DMS114 treated with DMSO at 0.1 percent for 48 hours (cell line): ENCODE results near the gene MEF2D.

Source experiments
- DNase-seq: peaks from one replicate; lab custom pipeline; 2025; ENCODE audit not compliant: unreplicated experiment; lab: John Stamatoyannopoulos, UW

Gene MEF2D

DNA sequence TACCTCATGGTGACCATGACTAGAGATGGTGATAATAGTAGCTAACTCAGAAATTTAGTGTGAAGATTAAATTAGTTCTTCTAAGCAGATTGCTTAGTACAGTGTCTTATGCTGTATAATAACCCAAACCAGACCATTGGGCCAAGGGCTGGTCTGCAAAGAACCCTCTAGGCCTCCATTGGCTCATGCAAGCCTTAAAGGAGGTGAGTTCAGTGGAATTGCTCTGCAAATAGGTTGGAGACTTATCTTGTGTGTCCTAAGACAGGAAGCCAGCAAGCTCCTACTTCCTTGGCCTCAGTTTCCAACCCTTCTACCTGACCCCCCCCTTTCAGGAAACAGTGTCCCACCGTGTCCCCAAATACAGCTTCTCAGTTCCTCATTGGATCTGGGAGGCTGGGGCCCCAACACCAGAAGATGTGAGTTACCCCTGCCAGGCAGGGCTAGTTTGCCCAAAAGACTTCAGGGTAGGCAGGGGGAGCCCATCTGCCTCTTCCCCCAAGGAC is 1.9 kb upstream of the MEF2D start:
- no peak for DNase-seq

DNA sequence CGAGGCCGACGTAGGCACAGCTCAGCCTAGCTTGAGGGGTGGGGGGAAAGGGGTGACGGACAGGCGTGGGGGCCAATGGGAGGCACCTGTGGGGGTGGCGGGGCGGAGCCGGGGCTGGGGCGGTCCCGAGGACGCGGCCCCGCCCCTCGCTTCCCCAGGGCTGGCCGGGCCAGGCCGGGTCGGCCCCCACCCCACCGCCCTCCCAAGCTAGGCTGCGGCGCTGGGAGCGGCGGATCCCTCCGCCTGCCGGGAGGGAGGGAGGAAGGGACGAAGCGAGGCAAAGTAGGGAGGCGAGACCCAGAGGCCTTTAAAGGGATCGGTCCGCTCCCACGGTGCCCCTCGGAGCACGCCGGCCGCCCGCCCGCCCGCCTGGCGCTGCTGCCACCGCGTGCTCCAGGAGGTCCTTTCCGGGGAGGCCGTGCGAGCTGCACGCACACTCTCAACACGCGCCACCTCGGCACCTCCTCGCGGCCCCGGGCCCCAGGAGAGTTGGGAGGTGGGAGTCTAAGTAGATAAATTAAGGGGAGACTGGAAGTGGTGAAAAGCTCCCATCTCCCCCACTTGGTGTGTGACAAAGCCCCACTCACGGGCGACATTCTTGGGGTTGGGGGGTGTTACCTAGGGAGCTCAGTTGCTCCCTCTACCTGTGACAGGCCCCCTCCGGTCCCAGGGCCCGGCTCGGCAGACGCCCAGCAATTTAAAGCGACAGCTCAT is 375 bp upstream of the MEF2D start:
- DNase-seq, result peak; percentile 97

DNA sequence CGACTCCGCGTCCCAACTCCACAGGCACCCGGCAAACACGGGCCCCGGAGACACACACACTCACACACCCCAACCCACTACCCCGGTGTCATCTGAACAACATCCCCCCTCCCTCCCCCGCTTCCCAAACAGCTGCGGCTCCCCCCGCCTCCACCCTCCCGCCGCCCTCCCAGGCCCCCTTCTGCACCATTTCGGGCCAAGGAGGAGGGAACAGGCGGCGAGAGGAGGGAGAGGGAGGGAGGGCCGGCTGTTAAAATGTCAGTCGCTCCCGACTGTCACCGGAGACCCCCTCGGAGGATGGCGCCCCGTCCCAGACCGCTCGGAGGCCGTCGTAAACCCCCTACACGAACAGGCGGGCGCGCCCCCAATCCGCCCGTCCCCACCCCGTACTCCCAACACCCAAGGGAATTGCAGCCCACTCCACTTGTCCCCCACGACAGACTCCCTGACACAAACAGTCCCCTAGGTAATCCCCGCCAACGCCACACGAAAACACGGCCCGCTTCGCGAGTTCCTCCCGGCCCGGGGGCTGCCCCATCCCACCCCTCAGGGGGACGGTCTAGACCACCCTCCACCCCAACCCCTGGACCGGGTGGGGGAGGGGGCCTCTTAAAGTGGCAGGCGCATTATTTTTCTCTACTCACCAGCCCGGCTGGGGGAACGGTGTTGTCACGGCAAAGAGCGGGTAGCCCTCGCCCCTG is 583 bp downstream of the MEF2D start:
- DNase-seq, result no peak

DNA sequence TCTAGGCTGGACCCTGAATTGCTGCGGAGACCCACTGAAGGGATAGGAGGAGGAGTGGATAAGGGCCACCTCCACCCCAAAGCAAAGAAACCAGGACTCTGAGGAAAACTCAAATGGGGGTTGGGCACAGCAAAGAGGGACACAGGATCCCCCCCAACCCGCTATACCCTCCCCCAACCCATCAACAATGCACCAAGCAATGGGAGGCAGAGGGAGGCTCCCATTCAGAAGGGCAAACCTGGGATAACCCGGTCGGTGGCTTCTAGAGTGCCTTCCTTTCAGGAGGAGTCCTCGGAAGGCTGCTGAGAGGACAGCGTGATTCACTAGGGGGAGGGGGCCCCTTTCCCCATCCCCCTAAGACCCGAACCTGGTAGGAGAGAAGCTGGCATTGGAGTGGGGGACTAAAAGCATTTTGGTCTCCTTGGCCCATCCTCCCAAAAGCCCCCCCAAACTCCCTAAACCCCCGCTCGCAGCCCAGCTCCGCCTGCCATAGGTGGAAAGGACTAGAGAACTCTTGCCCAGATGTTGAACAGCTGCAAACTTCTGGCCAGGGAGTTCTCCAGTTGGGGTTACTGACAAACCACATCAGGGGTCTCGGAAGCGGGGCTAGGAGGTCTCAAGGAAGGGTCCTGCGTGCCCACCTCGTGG is 1.3 kb downstream of the MEF2D start:
- no peak for DNase-seq

DNA sequence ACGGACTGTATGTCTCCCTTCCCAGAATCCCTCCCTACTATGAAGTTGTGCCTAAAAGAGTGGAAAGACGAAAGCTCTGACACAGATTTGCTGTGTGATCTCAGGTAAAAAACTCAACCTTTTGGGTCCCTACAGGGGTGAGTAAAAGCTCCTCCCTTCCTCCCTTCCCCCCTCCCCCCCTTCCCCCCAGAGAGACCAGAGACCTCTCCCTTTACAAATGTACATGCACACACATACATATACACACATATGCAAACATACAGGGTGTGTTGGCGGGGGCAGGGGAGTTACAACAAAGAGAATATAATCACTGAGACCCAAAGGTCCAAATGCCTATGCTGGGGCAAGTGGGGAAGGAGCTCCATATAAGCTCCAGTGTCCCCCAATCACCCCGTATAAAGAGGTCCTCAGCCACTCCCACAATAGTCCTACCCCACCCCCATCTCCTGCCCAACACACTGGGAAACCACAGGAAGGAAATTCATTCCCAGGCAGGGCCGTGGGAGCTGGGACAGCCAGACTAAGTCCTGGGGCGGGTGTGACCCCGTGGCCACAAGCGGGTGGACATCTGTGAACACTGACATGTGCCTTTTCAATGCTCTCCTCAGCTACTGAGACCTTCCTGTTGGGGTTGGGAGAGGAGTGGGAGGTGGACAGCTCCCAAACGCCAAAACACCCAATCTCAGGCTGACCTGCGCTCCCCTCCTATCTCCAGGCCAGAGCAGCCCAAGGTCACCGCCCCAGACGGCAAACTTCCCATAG is 2.0 kb downstream of the MEF2D start:
- no peak for DNase-seq

DNA sequence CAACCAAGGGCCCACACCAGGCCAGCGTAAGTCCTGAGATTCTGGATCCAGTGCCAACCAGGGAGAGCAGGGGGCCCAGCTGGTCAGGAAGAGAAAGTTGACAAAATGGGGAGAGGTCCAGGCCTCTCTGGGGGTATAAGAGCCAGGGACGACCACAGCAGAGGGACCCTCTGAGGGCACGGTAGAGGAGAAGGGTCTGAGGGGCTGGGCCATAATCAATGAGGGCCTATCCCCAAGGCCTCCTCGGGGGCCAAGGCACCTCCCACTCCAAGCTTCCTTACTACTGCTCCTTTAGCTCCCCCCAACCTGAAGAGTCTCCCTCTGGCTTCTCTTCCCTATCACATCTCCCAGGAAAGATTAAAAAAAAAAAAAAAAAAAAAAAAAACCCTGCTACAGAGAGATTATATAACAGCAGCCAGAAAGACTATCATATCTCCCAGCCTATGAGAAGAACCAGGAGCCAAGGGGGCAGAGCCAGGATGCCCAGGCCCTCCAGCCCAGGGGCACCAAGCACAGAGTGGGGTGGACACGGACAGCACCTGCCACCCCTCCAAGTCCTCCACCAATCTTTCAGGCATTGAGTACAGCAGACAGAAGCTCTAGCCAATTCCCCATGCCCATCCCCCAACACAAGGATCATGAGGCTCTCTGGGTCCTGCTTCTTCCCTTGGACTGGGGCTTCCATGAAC is 2.7 kb downstream of the MEF2D start:
- no peak for DNase-seq

DNA sequence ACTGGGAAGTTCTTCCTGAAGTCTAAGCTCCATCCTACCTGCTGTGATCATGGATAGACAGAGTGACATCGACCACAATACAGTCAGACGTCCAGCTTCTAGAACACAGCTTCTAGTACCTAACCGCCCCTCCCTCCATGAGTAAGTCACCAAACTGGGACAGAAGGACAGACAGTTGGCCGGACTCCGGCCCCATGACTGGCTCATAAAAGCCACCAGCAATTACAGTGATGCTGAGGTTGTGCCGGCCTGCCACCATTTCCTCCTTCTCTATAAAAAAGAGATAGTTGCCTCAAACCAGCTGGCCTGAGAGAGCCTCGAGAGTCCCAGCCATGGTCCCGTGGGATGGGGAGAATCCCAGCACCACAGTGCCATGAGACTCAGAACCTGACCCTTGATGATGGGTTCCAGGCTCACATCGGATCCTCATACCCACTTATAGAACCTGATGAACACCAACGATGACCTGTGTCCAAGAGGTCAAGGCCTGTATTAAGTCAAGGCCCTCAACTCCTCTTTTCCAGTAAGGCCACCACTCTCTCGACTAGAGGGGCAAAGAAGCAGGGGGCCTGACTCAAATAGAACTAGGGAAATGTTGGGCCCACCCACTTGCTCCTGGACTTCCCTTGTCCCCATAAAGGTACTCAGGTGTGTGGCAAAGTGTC is 3.4 kb downstream of the MEF2D start:
- no peak for DNase-seq

DNA sequence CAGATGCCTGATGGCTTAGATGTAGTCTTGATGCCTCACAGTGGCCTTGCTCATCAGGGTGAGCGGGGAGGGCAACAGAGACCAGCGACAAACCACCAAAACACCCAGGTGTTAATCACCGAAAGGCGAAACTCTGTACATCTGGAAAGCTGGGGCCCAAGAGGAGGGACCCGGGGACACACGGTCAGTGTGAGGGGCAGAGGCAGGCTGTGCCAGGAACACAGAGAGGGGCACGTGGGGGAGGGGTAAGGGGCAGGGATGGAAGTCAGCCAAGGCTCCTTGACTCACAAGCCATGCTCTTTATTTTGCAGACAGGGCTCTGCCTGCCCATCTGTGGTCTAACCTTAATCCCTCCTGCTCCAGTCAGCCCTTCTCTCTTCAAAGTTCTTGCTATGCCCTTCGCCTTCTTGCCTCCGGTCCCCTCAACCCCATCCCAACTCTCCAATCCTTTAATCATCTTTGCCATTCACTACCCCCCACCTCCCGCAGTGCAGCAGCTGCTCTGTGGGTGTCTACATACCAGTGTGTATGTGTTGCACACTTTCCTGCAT is 4.3 kb downstream of the MEF2D start:
- DNase-seq, result no peak

DNA sequence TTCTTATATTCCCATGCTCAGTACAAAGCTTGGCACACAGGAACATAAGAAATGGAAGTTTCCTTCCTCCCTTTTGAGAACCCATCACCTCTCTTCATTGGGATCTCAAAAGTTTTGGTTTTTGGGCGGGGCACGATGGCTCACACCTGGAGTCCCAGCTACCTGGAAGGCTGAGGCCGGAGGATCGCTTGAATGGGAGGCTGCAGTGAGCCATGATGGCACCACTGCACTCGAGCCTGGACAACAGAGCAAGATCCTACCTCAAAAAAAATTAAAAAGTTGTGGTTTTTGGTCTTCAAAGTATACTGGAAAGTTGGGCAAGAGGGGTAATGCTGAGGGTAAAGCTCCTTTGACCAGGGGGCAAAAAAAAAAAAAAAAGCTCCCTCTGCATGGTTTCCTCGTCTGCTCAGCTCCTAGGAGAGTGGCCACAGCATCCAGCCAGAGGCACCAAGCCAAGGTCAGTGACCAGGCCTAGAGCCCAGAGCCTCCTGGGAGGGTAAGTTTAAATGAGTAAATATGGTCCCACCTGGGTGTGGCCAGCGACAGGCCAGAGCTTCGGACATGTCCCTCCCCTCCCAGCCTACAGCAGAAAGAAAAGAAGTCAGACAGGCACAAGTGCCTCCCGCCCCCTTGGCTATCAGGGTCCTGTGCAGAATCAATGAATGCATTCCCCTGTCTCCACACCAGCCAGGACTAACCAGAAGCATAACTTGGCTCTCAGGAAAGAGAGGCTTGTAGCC is 5.0 kb downstream of the MEF2D start:
- no peak for DNase-seq

DNA sequence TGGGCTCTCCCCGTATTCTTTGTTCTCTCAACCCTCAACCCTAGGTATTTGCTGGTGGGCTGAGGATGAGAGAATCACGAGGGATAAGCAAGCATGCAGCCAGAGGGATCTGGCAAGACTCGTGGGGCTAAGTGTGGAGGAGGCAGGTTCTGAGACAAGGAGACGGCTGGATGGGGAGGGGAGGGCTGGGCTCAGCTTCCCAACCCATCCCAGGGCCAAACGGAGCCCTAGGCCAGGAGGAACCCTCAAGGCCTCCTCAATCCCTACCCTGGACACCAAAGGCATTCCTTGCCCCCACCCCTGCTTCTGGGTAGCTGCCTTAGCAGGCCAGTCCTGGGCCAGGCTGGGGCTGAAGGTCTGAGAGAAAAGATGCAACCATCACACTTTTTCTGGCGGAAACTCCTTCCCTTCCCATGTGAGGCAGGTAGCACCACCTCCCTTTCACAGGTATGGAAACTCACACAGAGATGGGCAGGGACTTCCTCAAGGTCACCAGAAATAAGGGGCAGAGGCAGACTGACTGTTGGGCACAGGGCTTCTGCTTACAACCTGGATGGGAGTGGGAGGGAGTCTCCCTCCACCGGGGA is 6.2 kb downstream of the MEF2D start:
- no peak for DNase-seq

DNA sequence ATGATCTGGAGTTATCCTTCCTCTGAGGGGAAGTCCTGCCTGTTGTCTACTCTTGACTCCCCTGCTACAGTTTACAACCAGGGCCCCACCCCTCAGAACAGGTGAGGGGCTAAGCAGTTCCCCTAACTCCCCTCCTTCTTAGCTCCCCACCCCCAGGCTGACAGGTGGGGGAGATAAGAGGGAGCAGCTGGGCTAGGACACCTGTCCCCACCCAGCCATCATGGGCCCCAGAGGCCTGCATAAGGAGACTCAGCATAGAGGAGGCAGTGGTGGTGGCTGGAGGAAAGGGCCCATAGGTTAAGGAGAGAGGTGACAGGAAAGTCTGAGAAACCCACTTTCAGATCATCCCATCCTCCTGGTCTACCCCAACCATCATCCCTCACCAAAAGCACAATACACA is 6.8 kb downstream of the MEF2D start:
- no peak for DNase-seq

DNA sequence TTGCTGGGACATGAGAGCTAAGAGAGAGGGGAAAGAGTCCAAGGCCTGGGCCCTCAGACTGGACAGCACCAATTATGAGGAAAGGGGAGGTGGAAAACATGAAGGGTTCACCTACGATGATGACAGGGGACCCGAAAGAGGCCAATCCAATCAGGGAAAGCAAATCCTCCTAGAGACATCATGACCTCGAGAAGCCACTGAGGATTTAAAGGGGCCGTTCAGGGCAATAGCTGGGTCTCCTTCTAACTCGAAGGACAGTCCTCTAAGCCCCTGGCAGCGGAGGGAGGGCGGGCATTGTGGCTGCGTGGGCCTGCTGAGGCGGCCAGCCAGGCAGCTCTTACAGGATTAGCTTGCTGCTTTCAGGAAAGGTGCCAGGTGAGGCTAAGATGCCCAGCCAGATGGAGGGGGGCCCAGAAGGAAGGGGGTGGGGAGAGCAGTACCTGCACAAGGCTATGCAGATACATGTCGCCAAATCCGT is 7.4 kb downstream of the MEF2D start:
- DNase-seq, result no peak

DNA sequence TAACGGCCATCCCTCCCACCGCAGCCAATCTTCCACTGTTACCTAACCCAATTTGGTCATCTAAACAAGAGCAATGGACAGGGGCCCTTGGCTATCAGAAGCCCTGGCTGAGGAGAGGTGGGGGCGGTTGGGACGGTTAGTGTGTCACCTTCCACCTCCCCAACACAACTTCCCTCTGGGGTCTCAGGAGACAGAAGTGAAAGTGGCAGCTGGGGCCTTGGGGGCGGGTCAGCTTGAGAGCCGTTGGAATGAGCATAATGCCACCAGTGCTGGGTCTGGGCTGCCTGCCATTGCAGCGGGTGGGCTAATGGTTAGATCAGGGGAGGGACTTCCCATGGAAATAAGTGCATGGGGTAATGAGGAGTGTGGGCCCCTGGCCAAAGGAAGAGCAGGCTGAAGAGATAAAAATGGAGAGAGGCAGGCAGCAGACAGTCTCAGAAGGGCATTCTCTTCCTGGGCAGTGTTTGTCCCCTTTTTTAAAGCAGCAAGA is 7.9 kb downstream of the MEF2D start:
- DNase-seq, result no peak

DNA sequence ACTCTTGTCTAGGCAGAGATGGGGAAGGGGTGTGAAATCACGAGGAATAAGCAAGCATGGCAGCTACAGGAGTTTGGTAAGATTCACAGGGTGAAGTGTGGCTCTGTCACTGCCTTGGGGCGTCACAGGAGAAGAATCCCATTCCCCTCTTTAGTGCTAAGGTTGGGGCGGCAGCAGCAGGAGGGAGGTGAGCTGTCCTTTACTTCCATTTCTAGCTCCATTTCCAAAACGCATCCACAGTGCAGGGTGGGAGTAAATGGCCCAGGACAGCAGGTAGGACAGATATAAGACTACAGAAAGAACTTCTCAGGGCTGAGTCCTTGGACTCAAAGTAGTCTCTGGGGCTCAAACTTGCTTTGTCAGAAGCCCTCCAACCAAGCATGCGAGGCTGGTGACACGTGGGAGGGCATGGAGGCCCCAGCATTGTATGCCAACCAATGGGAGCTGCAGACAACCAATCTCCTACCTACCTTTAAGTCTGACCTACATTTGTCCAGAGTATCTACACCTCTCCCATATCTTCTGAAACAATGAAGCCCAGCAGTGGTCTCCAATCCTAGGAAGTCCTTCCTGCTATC is 8.5 kb downstream of the MEF2D start:
- DNase-seq, result no peak

DNA sequence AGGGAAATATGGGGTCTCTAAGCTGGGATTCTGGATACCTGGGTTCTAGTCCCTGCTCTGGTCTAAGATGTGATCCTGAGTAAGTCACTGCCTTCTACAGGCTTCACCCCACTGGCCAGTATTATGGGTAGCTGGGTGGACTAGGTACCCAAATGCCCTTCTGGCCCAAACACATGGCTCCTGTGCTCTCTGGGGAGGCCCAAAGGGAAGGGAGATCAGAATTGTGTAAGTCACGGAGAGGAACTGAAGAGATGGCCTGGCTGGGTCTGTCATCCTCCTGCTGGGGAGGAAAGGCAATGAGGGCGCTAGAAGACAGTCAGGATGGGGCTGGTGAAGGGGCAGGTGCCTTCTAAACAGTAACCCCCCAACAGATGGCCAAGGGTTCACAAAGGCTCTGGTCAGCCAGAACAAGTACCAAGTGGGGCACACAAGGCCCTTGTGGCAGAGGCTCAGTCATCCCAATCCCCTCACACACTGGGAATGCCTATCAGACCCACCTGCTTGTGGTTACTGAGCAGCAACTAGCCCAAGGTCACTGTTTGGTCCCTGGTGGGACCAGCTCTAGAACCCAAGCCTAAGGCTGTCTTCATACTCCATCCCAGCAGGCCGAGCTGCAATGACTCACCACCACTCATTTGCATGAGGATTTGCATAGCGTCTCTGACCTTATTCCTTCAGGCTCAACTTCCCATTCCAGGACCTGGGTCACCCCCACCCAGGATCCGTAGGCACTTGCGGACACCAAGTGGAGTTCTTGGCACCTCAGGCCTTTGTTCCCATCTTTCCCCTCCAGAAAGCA is 9.2 kb downstream of the MEF2D start:
- DNase-seq, result no peak

DNA sequence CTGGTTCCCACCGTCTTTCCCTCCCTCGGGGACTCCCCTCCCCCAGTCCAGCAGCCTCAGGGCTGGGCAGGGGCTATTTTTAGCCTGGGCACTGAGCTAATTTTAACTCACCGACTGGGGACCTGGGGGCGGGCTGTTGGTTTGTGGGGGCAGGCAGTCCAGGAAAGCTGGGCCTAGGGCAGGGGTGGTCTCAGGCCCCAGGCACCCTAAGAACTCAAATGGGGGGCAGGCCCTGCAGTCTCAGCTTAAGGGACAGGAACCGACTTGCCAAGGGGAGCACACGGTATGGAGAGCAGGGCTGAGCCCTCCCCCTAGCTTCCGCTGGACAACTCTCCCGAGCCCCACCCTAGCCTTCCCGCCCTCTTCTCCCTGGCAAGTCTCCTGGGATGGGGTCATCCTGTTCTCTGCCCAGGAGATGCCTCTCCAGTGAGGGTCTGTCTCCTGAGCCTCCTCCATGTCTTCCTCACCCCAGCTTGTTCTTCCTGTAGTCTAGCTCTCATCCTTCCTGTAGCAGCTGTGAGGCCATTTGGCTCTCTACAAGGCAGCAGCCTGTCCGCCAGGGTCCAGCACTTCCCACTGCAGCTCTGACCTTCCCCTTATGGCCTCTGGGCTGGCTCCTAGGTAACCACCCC is 10.1 kb downstream of the MEF2D start:
- no peak for DNase-seq

DNA sequence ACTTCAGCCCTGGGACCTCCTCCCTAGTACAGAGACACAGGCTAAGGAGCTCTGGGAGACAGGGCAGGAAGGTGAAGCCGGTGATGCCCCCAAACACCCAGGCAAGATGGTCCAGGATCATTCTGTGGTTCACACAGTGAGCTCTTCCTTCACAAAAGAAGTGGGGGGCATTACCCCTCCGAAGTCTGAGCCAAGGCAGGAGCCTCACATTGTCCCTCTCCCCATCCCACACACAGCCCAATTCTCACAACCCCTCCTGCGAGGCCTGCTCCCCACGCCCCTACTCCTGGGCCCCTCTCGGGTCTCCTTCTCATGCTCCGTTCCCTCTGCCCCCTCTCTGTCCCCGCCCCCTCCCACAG is 10.7 kb downstream of the MEF2D start:
- DNase-seq, result no peak
